GM23338 (cell line): ENCODE results near the gene HHATL. TPM values are rescaled to one million over a fixed set of nuclear protein-coding genes. Genes with fewer than 3 reads are reported as not detected.

Experiments used
- ATAC-seq: fragments of 200-7000 bp; cut with Tn5 transposase; 3 replicates; pipeline ENCODE4 v1.9.1; 2020
- DNase-seq: peaks from one replicate; pipeline ENCODE4 v3.0.0-alpha.2; 2015; ENCODE audit warnings: low spot score
- H2AFZ ChIP-seq: fragments of 200-600 bp; sonication (generic); 2 replicates; pipeline ENCODE4 v1.8.0; 2016; ENCODE audit warnings: antibody characterized with exemption, mild to moderate bottlenecking, moderate library complexity
- H3F3A ChIP-seq: fragments of 200-600 bp; sonication (generic); replicated peaks from 2 replicates; pipeline ENCODE4 v1.8.0; 2017; ENCODE audit warnings: antibody characterized with exemption, mixed run types, low read depth
- H3K27ac ChIP-seq: fragments of 200-600 bp; sonication (generic); 2 replicates; pipeline ENCODE4 v1.6.1; 2016; ENCODE audit warnings: low read depth
- H3K27me3 ChIP-seq: fragments of 200-600 bp; sonication (generic); 2 replicates; pipeline ENCODE4 v1.8.0; 2016; ENCODE audit warnings: mild to moderate bottlenecking, mixed run types, moderate library complexity; ENCODE audit not compliant: insufficient read depth
- H3K36me3 ChIP-seq: fragments of 200-600 bp; sonication (generic); 2 replicates; pipeline ENCODE4 v1.8.0; 2016; ENCODE audit warnings: mild to moderate bottlenecking; ENCODE audit not compliant: insufficient read depth
- H3K4me1 ChIP-seq: fragments of 200-600 bp; sonication (generic); 2 replicates; pipeline ENCODE4 v1.8.0; 2016; ENCODE audit warnings: mild to moderate bottlenecking, moderate library complexity; ENCODE audit not compliant: insufficient read depth
- H3K4me2 ChIP-seq: fragments of 200-600 bp; sonication (generic); 2 replicates; pipeline ENCODE4 v1.7.1; 2017; ENCODE audit warnings: mixed run types
- H3K4me3 ChIP-seq: fragments of 200-600 bp; sonication (generic); 2 replicates; pipeline ENCODE4 v1.6.1; 2016; ENCODE audit warnings: mixed run types
- H3K79me2 ChIP-seq: fragments of 200-600 bp; sonication (generic); replicated peaks from 2 replicates; pipeline ENCODE4 v1.8.0; 2017; ENCODE audit warnings: mild to moderate bottlenecking; ENCODE audit not compliant: insufficient read depth
- H3K9me2 ChIP-seq: fragments of 200-600 bp; sonication (generic); 2 replicates; pipeline ENCODE4 v1.8.0; 2017; ENCODE audit not compliant: insufficient read depth
- H4K20me1 ChIP-seq: fragments of 200-600 bp; sonication (generic); replicated peaks from 2 replicates; pipeline ENCODE4 v1.8.0; 2017; ENCODE audit warnings: mild to moderate bottlenecking; ENCODE audit not compliant: insufficient read depth
- H3K27ac Mint-ChIP-seq: 2 replicates; pipeline ENCODE4 v1.8.0; 2020; ENCODE audit warnings: inconsistent platforms, mild to moderate bottlenecking, moderate library complexity, mixed read lengths
- H3K27me3 Mint-ChIP-seq: 3 replicates; pipeline ENCODE4 v1.8.0; 2022; ENCODE audit warnings: low read depth, mild to moderate bottlenecking, moderate library complexity, mixed read lengths, inconsistent platforms; ENCODE audit not compliant: insufficient read depth, poor library complexity
- H3K36me3 Mint-ChIP-seq: 3 replicates; pipeline ENCODE4 v1.8.0; 2021; ENCODE audit warnings: low read depth, mild to moderate bottlenecking, inconsistent platforms, moderate library complexity, mixed read lengths
- H3K4me1 Mint-ChIP-seq: 3 replicates; pipeline ENCODE4 v1.8.0; 2020; ENCODE audit warnings: mild to moderate bottlenecking, inconsistent platforms, mixed read lengths
- H3K4me3 Mint-ChIP-seq: 3 replicates; pipeline ENCODE4 v1.8.0; 2021; ENCODE audit warnings: moderate library complexity, mild to moderate bottlenecking, inconsistent platforms, mixed read lengths
- H3K9me3 Mint-ChIP-seq: 3 replicates; pipeline ENCODE4 v1.8.0; 2020; ENCODE audit warnings: moderate library complexity, mild to moderate bottlenecking, inconsistent platforms, mixed read lengths
- EZH2phosphoT487 ChIP-seq: fragments of 200-600 bp; sonication (generic); IDR thresholded peaks from one replicate; pipeline ENCODE4 v1.8.1; 2018; ENCODE audit warnings: antibody characterized with exemption; ENCODE audit not compliant: unreplicated experiment
- polyA plus RNA-seq: library from polyadenylated mRNA; unstranded; fragments of >200 nt; fragmentation: Nextera tagmentation; extraction: Ambion mirVana; gene quantifications from 2 replicates; pipeline ENCODE4 v1.2.1, GENCODE V29; 2016
- total RNA-seq: library from RNA; depleted of rRNA; stranded (reverse); fragments of >200 nt; shearing (Covaris generic); gene quantifications from 2 replicates; pipeline ENCODE4 v1.2.3, GENCODE V29; 2014; rRNA removed
- TF ChIP-seq, protein P1 (sequence below): fragments of 250-450 bp; sonication (Bioruptor Pico); IDR thresholded peaks from 2 replicates; pipeline ENCODE4 v1.5.0; 2020; ENCODE audit warnings: mild to moderate bottlenecking, moderate library complexity

Gene HHATL
- total and polyA plus RNA-seq, 2 experiments from 2014 or later = not detected

DNA sequence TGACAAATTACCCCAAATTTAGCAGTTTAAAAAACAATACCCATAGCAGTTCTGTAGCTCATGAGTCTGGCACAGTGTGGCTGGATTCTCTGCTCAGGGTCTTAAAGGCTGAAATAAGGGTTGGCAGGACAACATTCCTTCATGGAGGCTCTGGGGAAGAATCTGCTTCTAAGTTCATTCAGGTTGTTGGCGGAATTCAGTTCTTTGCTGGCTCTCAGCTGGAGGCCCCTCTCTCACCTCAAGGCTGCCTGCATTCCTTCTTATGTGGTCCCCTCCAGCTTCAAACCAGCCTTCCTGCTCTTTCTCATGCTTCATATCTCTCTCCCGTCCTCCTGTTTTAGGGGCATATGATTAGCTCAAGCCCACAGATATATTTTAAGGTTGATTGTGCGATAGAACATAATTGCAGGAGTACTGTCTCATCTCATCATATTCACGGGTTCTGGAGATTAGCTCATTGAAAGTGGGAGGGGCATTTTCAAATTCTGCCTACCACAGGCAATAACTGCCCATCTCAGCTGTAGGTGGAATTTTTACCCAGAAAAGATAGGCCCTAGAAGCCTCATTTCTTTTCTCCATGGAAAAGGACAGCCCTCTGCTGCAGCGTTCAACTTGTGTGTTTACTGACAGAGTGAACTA, 54.7 kb downstream of the HHATL start:
- TF ChIP-seq, protein P1, sequence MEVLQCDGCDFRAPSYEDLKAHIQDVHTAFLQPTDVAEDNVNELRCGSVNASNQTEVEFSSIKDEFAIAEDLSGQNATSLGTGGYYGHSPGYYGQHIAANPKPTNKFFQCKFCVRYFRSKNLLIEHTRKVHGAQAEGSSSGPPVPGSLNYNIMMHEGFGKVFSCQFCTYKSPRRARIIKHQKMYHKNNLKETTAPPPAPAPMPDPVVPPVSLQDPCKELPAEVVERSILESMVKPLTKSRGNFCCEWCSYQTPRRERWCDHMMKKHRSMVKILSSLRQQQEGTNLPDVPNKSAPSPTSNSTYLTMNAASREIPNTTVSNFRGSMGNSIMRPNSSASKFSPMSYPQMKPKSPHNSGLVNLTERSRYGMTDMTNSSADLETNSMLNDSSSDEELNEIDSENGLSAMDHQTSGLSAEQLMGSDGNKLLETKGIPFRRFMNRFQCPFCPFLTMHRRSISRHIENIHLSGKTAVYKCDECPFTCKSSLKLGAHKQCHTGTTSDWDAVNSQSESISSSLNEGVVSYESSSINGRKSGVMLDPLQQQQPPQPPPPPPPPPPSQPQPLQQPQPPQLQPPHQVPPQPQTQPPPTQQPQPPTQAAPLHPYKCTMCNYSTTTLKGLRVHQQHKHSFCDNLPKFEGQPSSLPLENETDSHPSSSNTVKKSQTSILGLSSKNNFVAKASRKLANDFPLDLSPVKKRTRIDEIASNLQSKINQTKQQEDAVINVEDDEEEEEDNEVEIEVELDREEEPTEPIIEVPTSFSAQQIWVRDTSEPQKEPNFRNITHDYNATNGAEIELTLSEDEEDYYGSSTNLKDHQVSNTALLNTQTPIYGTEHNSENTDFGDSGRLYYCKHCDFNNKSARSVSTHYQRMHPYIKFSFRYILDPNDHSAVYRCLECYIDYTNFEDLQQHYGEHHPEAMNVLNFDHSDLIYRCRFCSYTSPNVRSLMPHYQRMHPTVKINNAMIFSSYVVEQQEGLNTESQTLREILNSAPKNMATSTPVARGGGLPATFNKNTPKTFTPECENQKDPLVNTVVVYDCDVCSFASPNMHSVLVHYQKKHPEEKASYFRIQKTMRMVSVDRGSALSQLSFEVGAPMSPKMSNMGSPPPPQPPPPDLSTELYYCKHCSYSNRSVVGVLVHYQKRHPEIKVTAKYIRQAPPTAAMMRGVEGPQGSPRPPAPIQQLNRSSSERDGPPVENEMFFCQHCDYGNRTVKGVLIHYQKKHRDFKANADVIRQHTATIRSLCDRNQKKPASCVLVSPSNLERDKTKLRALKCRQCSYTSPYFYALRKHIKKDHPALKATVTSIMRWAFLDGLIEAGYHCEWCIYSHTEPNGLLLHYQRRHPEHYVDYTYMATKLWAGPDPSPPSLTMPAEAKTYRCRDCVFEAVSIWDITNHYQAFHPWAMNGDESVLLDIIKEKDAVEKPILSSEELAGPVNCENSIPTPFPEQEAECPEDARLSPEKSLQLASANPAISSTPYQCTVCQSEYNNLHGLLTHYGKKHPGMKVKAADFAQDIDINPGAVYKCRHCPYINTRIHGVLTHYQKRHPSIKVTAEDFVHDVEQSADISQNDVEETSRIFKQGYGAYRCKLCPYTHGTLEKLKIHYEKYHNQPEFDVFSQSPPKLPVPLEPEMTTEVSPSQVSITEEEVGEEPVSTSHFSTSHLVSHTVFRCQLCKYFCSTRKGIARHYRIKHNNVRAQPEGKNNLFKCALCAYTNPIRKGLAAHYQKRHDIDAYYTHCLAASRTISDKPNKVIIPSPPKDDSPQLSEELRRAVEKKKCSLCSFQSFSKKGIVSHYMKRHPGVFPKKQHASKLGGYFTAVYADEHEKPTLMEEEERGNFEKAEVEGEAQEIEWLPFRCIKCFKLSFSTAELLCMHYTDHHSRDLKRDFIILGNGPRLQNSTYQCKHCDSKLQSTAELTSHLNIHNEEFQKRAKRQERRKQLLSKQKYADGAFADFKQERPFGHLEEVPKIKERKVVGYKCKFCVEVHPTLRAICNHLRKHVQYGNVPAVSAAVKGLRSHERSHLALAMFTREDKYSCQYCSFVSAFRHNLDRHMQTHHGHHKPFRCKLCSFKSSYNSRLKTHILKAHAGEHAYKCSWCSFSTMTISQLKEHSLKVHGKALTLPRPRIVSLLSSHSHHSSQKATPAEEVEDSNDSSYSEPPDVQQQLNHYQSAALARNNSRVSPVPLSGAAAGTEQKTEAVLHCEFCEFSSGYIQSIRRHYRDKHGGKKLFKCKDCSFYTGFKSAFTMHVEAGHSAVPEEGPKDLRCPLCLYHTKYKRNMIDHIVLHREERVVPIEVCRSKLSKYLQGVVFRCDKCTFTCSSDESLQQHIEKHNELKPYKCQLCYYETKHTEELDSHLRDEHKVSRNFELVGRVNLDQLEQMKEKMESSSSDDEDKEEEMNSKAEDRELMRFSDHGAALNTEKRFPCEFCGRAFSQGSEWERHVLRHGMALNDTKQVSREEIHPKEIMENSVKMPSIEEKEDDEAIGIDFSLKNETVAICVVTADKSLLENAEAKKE (CRISPR knock-in tag) = peak; percentile 59; the same call in 1 of the 2 replicates
- TF ChIP-seq EZH2phosphoT487 = no peak
- Mint-ChIP-seq H3K9me3 (no peaks in the 10 kb centered on the region; the same call in 2 of the 3 replicates), H3K27ac (peak overlapping the region; percentile 27), H3K27me3 (peaks cover 4% of the 10 kb centered on the region), H3K36me3 (peaks cover 57% of the 10 kb centered on the region), H3K4me3 (no peak overlapping the region), H3K4me1 (peaks cover 37% of the 10 kb centered on the region)
- peak overlapping the region; percentile 16 for H3K27ac ChIP-seq
- peaks cover 4% of the 10 kb centered on the region; the same call in 1 of the 2 replicates for H3F3A ChIP-seq
- DNase-seq = peak; percentile 80
- H3K9me2 ChIP-seq = no peaks in the 10 kb centered on the region
- no peaks in the 10 kb centered on the region for H3K79me2 ChIP-seq
- ATAC-seq = peak; percentile 67
- no peaks in the 10 kb centered on the region; the same call in 1 of the 2 replicates for H4K20me1 ChIP-seq
- no peaks in the 10 kb centered on the region for H3K27me3 ChIP-seq
- H3K4me1 ChIP-seq = peaks cover 15% of the 10 kb centered on the region; the same call in 1 of the 2 replicates
- H3K36me3 ChIP-seq = peaks cover 31% of the 10 kb centered on the region
- no peak overlapping the region for H3K4me2 ChIP-seq
- no peak overlapping the region for H2AFZ ChIP-seq
- no peak overlapping the region for H3K4me3 ChIP-seq

Other genes with a start within 250 kb of the HHATL start
- gene VIPR1, start 200.2 kb downstream of the HHATL start, total RNA-seq = 13.9 and 19.3 TPM in 2 replicates
- 4.9 and 6.3 TPM in 2 replicates for gene VIPR1, start 200.2 kb downstream of the HHATL start, polyA plus RNA-seq
- gene SEC22C, start 120.8 kb downstream of the HHATL start, total RNA-seq = 48.3 and 52.3 TPM in 2 replicates
- 16.8 and 21.9 TPM in 2 replicates for gene SEC22C, start 120.8 kb downstream of the HHATL start, polyA plus RNA-seq
- gene SS18L2, start 111.9 kb downstream of the HHATL start, total RNA-seq = 75.2 and 75.3 TPM in 2 replicates
- gene SS18L2, start 111.9 kb downstream of the HHATL start, polyA plus RNA-seq = 228 and 241 TPM in 2 replicates
- gene NKTR, start 102.1 kb downstream of the HHATL start, total RNA-seq = 88.2 and 117 TPM in 2 replicates
- 68.7 and 81.3 TPM in 2 replicates for gene NKTR, start 102.1 kb downstream of the HHATL start, polyA plus RNA-seq
- 2.8 and 2.9 TPM in 2 replicates for gene ZBTB47, start 49.1 kb downstream of the HHATL start, total RNA-seq
- gene ZBTB47, start 49.1 kb downstream of the HHATL start, polyA plus RNA-seq = 0.48 and 0.63 TPM in 2 replicates
- gene KLHL40, start 17.3 kb downstream of the HHATL start, total RNA-seq = not detected in 2 replicates
- not detected in 2 replicates for gene KLHL40, start 17.3 kb downstream of the HHATL start, polyA plus RNA-seq
- 0.45 TPM in 1 of 2 replicates, not detected in the other for gene CCDC13, start 70.5 kb upstream of the HHATL start, total RNA-seq
- 0.27 and 0.42 TPM in 2 replicates for gene CCDC13, start 70.5 kb upstream of the HHATL start, polyA plus RNA-seq
- gene HIGD1A, start 101.7 kb upstream of the HHATL start, total RNA-seq = 102 and 118 TPM in 2 replicates
- 127 and 144 TPM in 2 replicates for gene HIGD1A, start 101.7 kb upstream of the HHATL start, polyA plus RNA-seq
- 0.35 and 0.58 TPM in 2 replicates for gene ACKR2, start 106.6 kb upstream of the HHATL start, total RNA-seq
- gene ACKR2, start 106.6 kb upstream of the HHATL start, polyA plus RNA-seq = not detected in 2 replicates
- gene CYP8B1, start 173.1 kb upstream of the HHATL start, total RNA-seq = not detected in 2 replicates
- not detected in 2 replicates for gene CYP8B1, start 173.1 kb upstream of the HHATL start, polyA plus RNA-seq
- gene ZNF662, start 203.3 kb upstream of the HHATL start, total RNA-seq = 0.50 and 1.5 TPM in 2 replicates
- 0.84 and 1.4 TPM in 2 replicates for gene ZNF662, start 203.3 kb upstream of the HHATL start, polyA plus RNA-seq